SK-N-MC (cell line): Measurements from ENCODE around the gene BBS1.
"Not testable (repeated sequence)": the region's sequence is repeated elsewhere in the genome, so short reads cannot be mapped to it uniquely, and the experiment has no call there.

Experiments
- DNase-seq: peaks from one replicate; pipeline ENCODE4 v3.0.0-alpha.2; 2011; ENCODE audit warnings: low read depth, low spot score
- H3K27ac ChIP-seq: fragments of 200-600 bp; sonication (generic); 2 replicates; pipeline ENCODE4 v1.5.1; 2016; ENCODE audit warnings: mixed run types
- H3K36me3 ChIP-seq: fragments of 200-600 bp; sonication (generic); 2 replicates; pipeline ENCODE4 v1.6.1; 2017; ENCODE audit warnings: antibody characterized with exemption, low read length, mixed read lengths; ENCODE audit not compliant: insufficient read depth
- H3K4me3 ChIP-seq: fragments of 200-600 bp; sonication (generic); 2 replicates; pipeline ENCODE4 v1.5.1; 2016
- H3K9ac ChIP-seq: fragments of 200-600 bp; sonication (generic); 2 replicates; pipeline ENCODE4 v1.8.0; 2017; ENCODE audit warnings: mixed run types, mixed read lengths; ENCODE audit not compliant: insufficient read length
- H3K9me3 ChIP-seq: fragments of 200-600 bp; sonication (generic); 2 replicates; pipeline ENCODE4 v1.6.1; 2017; ENCODE audit warnings: low read depth, mild to moderate bottlenecking, antibody characterized with exemption, low read length, moderate library complexity, mixed read lengths
- EZH2 ChIP-seq: fragments of 200-600 bp; sonication (generic); IDR thresholded peaks from one replicate; pipeline ENCODE4 v1.6.1; 2017; ENCODE audit warnings: antibody characterized with exemption
- FOXP2 ChIP-seq: optimal IDR thresholded peaks from 2 replicates; pipeline ENCODE3; 2011; ENCODE audit warnings: mild to moderate bottlenecking, moderate library complexity; ENCODE audit not compliant: insufficient read depth; ENCODE audit errors: extremely low read length, control extremely low read depth
- POLR2AphosphoS5 ChIP-seq: IDR thresholded peaks from 2 replicates; pipeline ENCODE4 v1.6.1; 2012; ENCODE audit warnings: mild to moderate bottlenecking, low read depth, low read length, borderline replicate concordance

BBS1 gene

DNA sequence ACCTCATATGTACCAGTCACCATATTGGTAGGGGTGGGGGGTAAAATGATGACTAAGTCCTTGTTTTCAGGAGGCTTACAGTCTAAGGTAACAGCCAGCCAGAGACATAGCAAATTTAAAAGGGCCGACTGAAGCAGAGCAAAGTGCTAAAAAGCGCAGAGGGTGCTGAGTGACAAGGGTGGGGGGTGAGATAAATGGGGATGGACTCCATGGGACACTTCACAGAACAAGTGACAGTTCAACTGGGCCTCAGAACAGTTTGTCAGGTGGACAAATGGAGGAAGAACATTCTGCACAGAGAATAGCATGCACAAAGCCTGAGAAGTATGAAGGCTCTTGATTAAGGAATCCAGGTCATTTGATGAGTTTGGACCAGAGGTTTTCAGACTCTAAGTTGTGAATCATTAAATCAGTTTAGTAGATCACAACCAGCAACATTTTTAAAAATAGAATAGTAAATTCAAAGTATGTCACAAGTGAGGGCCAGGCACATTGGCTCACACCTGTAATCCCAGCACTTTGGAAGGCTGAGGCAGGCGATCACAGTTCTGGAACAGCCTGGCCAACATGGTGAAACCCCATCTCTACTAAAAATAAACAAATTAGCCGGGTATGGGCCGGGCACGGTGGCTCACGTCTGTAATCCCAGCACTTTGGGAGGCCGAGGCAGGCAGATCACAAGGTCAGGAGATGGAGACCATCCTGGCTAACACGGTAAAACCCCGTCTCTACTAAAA lies 14.0 kb downstream of the BBS1 start:
- Histone ChIP-seq H3K36me3 (peaks cover 8% of the 10 kb centered on the region; the same call in 1 of the 2 replicates), H3K27ac (no peak overlapping the region)
- no peak for TF ChIP-seq FOXP2
- TF ChIP-seq POLR2AphosphoS5 = no peak
- no peak for TF ChIP-seq EZH2

GRCh38 chr11:66529069-66529468 lies 18.6 kb downstream of the BBS1 start:
- no peak for DNase-seq
- Histone ChIP-seq H3K27ac (no peak overlapping the region), H3K4me3 (no peak overlapping the region), H3K9me3 (no peaks in the 10 kb centered on the region), H3K9ac (no peak overlapping the region), H3K36me3 (no peaks in the 10 kb centered on the region)
- TF ChIP-seq EZH2 = no peak
- TF ChIP-seq POLR2AphosphoS5 = no peak
- TF ChIP-seq FOXP2 = no peak

More for the DNA sequence above, 14.0 kb downstream of the BBS1 start:
- Histone ChIP-seq H3K9ac (no peak overlapping the region), H3K4me3 (no peak overlapping the region), H3K9me3 (no peaks in the 10 kb centered on the region)
- DNase-seq = no peak

- Histone ChIP-seq H3K36me3 (no peaks in the 10 kb centered on the region), H3K27ac (no peak overlapping the region), H3K9ac (no peak overlapping the region), H3K9me3 (no peaks in the 10 kb centered on the region), H3K4me3 (no peak overlapping the region)
- no peak for DNase-seq
- TF ChIP-seq POLR2AphosphoS5 = no peak
- TF ChIP-seq EZH2 = no peak
- TF ChIP-seq FOXP2 = no peak
Observed at GRCh38 chr11:66529655-66530054, 19.2 kb downstream of the BBS1 start.

- H3K27ac ChIP-seq = no peak overlapping the region
- no peak overlapping the region for H3K4me3 ChIP-seq
- no peaks in the 10 kb centered on the region for H3K9me3 ChIP-seq
- no peak for DNase-seq
- no peaks in the 10 kb centered on the region for H3K36me3 ChIP-seq
- TF ChIP-seq EZH2 (no peak), POLR2AphosphoS5 (no peak), FOXP2 (no peak)
- no peak overlapping the region for H3K9ac ChIP-seq
Observed at GRCh38 chr11:66530927-66531709, 20.7 kb downstream of the BBS1 start.

DNA sequence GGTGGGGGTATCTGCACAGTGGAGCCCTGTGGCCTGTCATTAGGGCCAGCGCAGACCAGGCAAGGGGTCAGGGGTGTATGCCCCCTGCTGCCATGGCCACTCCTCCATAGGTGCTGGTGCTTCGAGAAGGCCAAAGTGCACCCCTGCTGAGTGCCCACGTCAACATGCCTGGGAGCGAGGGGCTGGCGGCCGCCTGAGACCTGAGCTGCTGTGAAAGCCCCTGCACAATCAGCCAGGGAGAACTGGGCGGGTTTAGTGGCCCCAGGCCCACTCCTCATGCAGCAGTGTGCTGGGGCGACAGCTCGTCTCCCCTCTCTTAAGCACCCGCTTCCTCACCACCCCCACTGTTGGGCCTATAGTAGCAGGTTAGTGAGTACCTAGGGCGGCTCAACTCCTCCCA lies 21.4 kb downstream of the BBS1 start:
- DNase-seq = no peak
- no peak overlapping the region for H3K4me3 ChIP-seq
- no peak overlapping the region for H3K9ac ChIP-seq
- no peak overlapping the region for H3K27ac ChIP-seq
- TF ChIP-seq EZH2 = no peak
- TF ChIP-seq FOXP2 = no peak
- no peak for TF ChIP-seq POLR2AphosphoS5
- no peaks in the 10 kb centered on the region for H3K9me3 ChIP-seq
- H3K36me3 ChIP-seq = no peaks in the 10 kb centered on the region

DNA sequence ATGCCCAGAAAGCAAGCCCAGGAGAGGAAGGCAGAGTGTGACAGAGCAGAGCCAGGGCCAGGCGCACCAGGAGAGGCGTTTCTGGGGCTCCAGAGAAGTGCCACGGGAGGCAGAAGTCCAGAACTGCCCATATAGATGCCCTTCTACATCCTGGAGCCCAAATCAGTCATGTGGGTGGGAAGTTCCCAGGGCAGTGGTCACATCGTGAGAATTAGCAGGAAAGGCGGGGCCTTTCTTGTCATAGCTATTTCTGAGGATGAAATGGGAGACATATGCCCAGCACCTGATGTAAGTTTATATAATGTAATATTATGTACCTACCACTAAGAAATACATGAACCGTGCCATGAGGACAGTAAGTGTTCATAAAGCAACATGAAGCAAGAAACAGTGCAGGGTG lies 22.3 kb downstream of the BBS1 start:
- H3K36me3 ChIP-seq = no peaks in the 10 kb centered on the region
- H3K27ac ChIP-seq = no peak overlapping the region
- DNase-seq = no peak
- TF ChIP-seq POLR2AphosphoS5 (no peak), FOXP2 (no peak), EZH2 (no peak)
- no peaks in the 10 kb centered on the region for H3K9me3 ChIP-seq
- no peak overlapping the region for H3K4me3 ChIP-seq
- no peak overlapping the region for H3K9ac ChIP-seq

DNA sequence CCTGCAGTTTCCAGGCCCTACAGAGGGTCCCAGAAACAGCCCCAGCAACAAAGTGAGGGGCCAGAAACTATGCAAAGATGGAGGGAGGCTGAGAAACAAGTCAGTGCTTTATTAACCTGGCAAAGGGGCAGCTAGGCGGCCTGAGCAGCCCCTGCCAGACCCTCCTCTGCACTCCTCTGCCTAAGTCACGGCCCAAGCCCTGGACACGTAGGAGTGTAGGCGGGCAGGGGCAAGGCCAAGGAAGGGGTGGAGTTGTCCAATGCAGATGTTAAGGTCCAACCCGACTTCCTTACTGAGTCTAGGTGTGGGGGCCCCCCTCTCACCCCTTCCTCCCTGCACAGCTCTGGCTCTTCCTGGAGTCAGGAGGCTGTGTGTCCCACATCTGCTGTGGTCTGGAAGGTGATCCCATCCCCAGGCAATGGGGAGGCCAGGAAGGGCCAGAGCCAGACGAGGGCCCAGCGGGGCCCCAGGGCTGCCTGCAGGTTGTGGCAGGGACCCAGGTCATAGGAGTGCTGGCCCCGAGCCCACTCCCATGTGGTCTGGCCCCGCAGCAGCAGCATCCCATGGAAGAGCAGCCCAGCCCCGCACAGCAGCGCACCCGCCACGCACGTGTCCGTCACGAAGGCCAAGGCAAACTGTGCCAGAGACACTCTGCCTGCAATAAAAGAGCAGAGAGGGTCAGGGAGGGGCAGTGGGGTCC lies 28.9 kb downstream of the BBS1 start:
- no peak for TF ChIP-seq FOXP2
- no peak for TF ChIP-seq POLR2AphosphoS5
- TF ChIP-seq EZH2 = no peak
- H3K4me3 ChIP-seq = no peak overlapping the region
- no peak overlapping the region for H3K27ac ChIP-seq
- H3K9ac ChIP-seq = no peak overlapping the region
- H3K36me3 ChIP-seq = no peaks in the 10 kb centered on the region
- no peak for DNase-seq
- H3K9me3 ChIP-seq = no peaks in the 10 kb centered on the region

DNA sequence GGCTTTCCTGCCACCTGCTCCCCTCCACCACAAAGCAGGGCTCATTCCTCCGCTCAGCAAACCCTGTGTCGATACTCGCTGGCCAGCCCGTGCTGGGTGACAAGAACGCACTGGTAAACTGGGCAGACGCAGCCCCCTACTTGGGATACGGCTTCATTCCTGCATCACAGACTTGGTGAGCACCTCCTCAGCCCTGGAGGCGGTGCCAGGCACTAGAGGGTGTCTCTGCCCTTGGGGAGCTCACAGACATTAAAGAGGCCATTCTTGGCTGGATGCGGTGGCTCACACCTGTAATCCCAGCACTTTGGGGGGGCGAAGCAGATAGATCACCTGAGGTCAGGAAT lies 29.4 kb downstream of the BBS1 start:
- no peak overlapping the region for H3K27ac ChIP-seq
- DNase-seq = no peak
- no peak for TF ChIP-seq EZH2
- no peak for TF ChIP-seq FOXP2
- TF ChIP-seq POLR2AphosphoS5 = no peak
- H3K4me3 ChIP-seq = no peak overlapping the region
- no peaks in the 10 kb centered on the region for H3K9me3 ChIP-seq
- H3K36me3 ChIP-seq = no peaks in the 10 kb centered on the region
- H3K9ac ChIP-seq = no peak overlapping the region

DNA sequence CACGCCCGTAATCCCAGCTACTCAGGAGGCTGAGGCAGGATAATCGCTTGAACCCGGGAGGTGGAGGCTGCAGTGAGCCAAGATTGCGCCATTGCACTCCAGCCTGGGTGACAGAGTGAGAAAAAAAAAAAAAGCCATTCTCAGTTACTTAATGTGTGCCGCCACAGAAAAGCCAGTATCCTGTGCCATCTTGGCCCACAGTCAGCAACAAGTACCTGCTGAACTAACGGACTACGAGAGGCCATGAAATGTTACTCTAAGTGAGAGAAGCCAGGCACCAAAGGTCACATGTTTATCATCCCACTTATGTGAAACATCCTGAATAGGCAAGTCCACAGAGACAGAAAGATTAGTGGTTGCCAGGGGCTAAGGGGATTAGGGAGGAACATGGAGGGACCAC lies 30.2 kb downstream of the BBS1 start:
- H3K4me3 ChIP-seq, H3K27ac ChIP-seq, H3K36me3 ChIP-seq, DNase-seq, H3K9me3 ChIP-seq, H3K9ac ChIP-seq: not testable (repeated sequence)
